Kidney glomerular epithelial cell (primary cell): ENCODE measurements around the gene MCU.
"Not testable (repeated sequence)": the region's sequence is repeated elsewhere in the genome, so short reads cannot be mapped to it uniquely, and the experiment has no call there.

Experiments used
- DNase-seq: peaks from one replicate; lab custom pipeline; 2025; lab: John Stamatoyannopoulos, UW

MCU gene

GRCh38 chr10:72903941-72904446, 212.1 kb downstream of the MCU start:
- not testable (repeated sequence) for DNase-seq

- no peak for DNase-seq
Observed at GRCh38 chr10:72904806-72905205, 212.9 kb downstream of the MCU start.

GRCh38 chr10:72906446-72906845, 214.5 kb downstream of the MCU start:
- no peak for DNase-seq

- DNase-seq, result no peak
Observed at GRCh38 chr10:72910705-72911104, 218.8 kb downstream of the MCU start.

- DNase-seq, result no peak
Observed at GRCh38 chr10:72911758-72912157, 219.8 kb downstream of the MCU start.

GRCh38 chr10:72912736-72913135, 220.8 kb downstream of the MCU start:
- no peak for DNase-seq

- DNase-seq, result no peak
Observed at GRCh38 chr10:72913287-72913686, 221.3 kb downstream of the MCU start.

GRCh38 chr10:72917201-72917600, 225.3 kb downstream of the MCU start:
- DNase-seq, result not testable (repeated sequence)

GRCh38 chr10:72917803-72918332, 225.9 kb downstream of the MCU start:
- not testable (repeated sequence) for DNase-seq

GRCh38 chr10:72918352-72918751, 226.4 kb downstream of the MCU start:
- DNase-seq, result no peak

- DNase-seq, result not testable (repeated sequence)
Observed at GRCh38 chr10:72921147-72921683, 229.3 kb downstream of the MCU start.

GRCh38 chr10:72924351-72924750, 232.4 kb downstream of the MCU start:
- DNase-seq, result no peak

- DNase-seq, result no peak
Observed at GRCh38 chr10:72925951-72926465, 234.1 kb downstream of the MCU start.

- DNase-seq, result no peak
Observed at GRCh38 chr10:72927485-72927884, 235.5 kb downstream of the MCU start.

GRCh38 chr10:72928798-72929197, 236.9 kb downstream of the MCU start:
- DNase-seq, result no peak

- no peak for DNase-seq
Observed at GRCh38 chr10:72930276-72930675, 238.3 kb downstream of the MCU start.

GRCh38 chr10:72932259-72933015, 240.5 kb downstream of the MCU start:
- no peak for DNase-seq

GRCh38 chr10:72935361-72935760, 243.4 kb downstream of the MCU start:
- no peak for DNase-seq
